ENCODE measurements around the gene PTPRG.

PTPRG gene

DNA sequence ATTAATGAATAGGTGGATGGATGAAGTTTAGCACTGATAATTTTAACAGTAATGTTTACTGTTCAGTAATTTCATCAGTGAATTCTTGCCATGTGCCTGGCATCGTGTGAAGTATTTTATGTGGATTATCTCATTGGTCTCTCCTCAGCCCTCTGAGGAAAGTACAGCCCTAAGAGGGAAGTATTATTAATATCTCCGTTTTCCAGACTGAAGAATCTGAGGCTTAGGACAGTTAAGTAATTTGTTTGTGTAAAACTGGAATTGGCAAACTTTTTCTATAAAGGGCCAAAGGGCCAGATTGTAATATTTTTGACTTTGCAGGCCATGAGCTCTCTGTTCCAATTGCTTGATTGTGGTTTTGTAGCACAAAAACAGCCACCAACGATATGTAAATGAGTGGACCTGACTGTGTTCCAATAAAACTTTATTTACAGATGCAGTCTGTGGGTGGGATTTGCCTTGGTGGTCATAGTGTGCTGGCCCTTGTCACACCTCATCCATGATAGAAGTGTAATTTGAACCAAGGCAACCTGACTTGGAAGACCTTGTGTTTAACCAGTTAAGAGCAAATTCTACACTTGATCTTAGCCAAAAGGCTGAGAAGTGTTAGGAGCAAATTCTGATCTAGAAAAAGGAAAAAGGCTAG, 556.7 kb downstream of the PTPRG start:
- no peak for DNase-seq (ENCODE audit: low read depth)

DNA sequence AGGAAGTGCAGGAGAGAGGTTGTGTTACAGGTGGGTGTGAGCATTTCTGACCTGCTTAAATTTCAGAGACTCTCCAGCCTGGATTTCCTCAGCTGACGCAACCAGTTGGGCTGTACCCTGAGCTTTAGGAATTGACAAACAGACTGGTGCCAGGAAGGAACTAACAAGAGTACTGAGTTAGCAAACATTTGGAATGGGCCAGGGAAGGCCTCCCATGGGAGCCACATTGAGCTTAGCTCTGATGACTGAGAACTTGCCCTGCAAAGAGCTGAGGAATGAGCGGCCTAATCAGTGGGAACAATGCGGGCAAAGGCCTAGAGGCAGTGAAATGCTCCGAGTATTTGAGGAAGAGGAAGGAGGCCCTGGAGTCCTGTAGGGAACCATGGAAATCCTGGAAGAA, 557.8 kb downstream of the PTPRG start:
- DNase-seq (ENCODE audit: low read depth), result no peak

DNA sequence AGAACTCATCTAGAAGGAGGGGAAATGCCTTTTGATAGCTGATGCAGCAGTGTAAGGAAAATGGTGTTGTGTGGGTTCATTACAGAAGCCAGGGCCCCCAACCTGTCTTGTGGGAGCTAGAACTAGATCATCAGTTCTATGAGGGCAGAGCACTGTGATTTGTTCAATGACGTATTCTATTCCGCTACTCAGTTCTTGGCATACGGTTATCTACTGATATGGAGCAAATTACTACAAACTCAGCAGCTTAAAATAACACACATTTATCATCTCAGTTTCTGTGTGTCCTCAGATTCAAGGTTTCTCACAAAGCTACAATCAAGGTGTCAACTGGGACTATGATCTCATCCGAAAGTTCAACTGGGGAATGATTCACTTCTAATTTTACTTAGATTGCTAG, 561.4 kb downstream of the PTPRG start:
- no peak for DNase-seq (ENCODE audit: low read depth)

DNA sequence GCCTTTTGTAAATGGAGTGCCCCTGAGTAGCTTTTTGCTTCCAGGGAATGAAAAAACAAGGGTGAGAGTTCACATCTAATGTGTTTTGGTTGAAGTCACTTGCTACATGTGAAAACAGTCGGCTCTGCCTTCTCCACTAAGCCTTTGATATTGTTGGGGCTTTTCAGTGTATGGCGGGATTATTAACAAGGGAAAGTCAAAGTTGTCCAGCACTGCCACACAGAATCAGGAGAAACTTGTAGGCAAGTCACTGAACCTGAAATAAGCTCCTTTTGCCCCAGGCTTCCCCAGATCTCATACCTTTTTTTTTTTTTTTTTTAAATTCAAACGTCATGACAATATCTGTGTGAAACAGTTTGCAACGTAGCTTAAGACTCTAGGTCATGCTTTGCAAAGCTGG, 564.0 kb downstream of the PTPRG start:
- DNase-seq (ENCODE audit: low read depth), result no peak

DNA sequence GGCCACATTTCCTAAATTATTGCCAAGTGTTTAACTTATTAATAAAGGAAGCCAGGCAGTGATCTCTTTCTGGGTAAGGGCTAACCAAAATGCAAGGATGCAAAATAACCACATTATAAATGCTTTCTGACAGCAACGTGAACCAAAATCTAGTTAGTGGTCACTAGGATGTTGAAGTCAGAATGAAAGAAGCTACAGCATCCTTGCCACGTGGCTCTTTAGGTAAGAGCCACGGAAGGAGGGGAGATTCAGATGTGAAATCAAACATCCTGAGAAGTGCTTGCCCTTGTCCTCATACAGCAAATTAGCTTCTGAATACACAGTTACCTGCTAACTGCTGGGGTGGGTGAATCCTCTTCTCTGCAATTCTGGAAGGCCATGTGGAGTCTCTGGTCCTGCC, 565.7 kb downstream of the PTPRG start:
- DNase-seq (ENCODE audit: low read depth), result no peak

DNA sequence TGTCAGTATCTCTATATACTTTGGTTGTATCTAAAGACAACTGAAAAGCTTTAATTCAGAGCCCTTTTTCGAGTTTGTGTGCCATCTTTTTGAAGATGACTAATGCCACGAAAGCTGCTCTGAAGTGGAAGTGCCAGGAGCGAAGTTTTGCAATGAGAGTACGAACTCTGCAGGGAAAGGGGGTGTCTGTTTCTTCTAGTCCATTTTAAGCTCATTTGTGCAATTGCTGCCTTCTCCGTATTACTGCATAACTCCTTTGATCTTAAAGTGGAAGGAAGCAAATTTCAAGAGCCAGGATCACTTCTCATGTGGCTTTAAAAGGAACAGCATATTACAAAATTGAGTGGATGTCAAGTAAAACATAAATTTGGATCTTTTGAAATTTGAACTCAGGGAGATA, 566.7 kb downstream of the PTPRG start:
- no peak for DNase-seq (ENCODE audit: low read depth)

DNA sequence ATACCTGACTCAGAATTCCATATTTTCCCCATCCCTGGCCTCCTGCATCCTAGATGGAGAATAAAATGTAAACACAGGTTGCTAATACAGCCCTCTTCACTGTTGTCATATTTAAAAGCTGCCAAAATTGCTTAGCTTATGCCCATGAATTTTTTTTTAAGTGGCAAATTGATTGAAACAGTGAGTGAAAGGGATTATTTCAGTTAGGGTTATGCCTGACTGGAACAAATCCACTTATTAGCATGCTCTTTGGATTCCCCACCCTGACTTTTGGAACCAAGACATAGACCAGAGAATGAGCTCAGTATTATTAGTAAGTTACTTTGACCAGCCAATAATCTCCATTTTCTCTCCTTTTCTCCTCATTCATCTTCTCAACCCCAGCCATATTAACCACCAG, 567.3 kb downstream of the PTPRG start:
- DNase-seq (ENCODE audit: low read depth), result no peak

DNA sequence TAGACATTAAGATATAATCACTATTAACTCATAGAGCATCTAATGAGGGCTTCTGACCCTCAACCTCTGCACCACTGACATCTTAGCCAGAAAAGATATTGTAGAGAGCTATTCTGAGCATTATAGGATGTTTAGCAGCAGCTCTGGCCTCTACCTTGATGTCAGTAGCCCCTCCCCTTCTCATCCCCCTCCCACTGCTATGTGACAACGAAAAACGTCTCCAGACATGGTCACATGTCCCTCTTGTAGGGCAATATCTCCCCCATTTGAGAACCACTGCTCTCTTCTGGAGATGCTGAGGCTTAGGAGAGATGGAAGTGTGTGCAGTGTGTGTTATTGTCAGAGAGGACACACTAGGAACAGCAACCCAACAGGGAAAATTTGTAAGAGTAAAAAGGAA, 569.7 kb downstream of the PTPRG start:
- DNase-seq (ENCODE audit: low read depth), result no peak

DNA sequence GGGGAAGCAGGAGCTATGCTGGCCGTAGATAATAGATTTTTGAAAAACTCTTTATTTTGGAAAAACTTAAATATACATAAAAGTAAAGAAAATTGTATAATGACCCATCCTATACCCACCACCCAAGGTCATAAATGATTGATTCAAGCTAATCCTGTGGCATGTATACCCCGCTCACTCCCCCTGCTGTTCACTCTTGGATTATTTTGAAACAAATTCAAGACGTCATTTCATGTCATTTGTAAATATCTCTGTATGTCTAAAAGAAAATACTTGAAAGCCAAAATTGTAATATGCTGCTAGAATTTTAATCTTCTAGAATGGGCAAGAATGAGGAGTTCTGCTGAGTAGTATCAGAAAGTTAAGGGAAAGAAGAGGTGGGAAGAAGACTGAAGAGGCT, 570.2 kb downstream of the PTPRG start:
- DNase-seq (ENCODE audit: low read depth), result no peak

DNA sequence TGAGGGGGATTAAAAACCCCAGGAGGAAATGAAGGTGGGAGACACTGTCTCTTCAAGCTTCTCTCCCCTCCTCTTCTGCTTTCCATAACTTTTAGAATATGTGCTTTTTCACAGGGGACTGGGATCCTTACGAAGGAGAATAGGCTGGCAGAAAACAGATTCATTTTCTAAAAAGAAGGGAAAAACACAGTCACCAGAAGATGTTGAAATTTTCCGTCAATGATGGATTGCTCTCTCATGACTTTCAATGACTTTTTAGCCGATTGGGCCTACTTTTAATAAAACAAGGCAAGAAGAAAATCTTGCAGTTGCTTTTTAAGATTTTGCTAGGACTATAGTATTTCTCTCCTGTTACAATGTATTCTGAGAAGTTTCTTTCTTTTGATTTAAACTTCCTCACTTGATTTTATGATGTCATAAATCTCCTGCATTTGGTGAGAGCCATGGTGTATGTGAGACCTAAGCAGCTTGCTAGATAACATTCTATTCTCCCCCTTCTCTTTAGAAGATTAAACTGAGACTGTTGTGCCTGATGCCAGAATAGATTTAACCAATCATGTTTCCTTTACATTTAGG, 570.7 kb downstream of the PTPRG start:
- no peak for DNase-seq (ENCODE audit: low read depth)

DNA sequence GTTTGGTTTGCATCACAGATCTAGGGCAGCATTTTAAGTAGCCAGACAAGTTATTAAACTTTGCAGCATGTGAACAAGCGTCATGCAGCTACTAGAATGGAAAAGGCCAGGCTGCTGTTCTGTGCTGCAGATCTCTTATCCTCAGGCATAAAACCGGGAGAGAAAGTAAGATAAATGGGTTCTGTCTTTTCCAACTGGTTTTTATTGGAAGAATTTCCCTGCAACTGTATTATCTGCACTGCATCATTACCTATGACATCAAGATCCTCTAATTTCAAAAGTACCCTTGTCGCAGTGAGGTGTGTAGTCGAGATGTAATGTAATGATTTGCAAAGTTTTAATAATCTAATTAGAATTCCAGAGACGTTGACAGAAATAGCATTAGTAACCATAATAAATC, 571.6 kb downstream of the PTPRG start:
- no peak for DNase-seq (ENCODE audit: low read depth)

DNA sequence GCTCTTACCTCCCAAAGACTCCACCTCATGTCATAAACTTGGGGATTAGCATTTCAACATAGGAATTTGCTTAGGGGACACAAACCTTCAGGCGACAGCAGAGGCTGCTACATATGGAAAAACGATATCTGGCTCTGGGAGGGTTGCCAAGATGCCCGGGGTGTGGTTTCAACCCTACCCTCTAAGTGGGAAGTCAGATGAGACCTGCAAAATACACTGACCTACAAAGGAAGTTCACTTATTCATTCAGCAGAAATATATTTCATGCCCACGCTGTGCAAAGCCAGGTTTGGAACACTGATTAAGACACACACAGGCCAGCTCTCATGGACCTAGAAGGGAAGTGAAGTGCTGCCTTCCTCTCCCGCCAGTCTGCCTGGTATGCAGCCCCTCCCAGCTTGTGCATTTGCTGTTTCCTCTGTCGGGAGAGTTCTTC, 572.7 kb downstream of the PTPRG start:
- no peak for DNase-seq (ENCODE audit: low read depth)

DNA sequence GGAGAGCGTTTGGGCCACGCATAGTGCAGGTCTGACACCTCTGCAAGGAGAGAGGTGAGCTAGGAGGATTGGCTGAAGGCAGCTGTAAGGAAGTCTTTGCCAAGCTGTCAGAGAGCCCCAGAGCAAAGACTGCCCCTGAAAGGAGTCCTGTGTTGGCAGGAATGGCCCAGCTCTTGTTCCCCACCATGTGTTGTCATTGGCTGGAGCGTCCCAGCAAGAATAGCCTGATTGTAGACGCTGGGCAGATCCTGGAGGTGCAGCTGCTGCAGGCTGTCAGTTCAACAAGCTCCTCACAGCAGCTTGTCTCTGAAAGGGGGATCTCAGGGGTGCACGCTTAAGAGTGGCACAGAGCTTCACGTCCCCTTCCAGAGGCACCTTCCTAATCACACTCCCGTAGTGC, 574.4 kb downstream of the PTPRG start:
- DNase-seq (ENCODE audit: low read depth), result no peak

DNA sequence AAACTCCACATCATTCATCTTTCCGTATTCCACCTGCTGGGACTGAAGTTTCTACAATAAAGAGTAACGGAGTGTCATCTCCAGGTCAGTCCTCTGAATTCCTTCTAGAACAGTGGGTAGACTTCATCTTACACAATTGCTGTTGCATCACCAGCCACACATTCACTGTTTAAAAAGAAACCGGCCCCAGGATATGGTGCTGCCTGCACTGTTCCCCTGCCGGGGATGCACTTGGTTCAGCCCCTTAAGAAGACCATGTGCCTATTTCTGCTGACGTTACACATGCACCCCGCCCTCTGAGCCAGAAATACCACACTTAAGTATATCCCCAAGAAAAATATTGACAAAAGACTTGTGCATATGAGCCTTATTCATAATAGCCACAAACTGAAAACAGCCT, 578.6 kb downstream of the PTPRG start:
- DNase-seq (ENCODE audit: low read depth), result no peak

DNA sequence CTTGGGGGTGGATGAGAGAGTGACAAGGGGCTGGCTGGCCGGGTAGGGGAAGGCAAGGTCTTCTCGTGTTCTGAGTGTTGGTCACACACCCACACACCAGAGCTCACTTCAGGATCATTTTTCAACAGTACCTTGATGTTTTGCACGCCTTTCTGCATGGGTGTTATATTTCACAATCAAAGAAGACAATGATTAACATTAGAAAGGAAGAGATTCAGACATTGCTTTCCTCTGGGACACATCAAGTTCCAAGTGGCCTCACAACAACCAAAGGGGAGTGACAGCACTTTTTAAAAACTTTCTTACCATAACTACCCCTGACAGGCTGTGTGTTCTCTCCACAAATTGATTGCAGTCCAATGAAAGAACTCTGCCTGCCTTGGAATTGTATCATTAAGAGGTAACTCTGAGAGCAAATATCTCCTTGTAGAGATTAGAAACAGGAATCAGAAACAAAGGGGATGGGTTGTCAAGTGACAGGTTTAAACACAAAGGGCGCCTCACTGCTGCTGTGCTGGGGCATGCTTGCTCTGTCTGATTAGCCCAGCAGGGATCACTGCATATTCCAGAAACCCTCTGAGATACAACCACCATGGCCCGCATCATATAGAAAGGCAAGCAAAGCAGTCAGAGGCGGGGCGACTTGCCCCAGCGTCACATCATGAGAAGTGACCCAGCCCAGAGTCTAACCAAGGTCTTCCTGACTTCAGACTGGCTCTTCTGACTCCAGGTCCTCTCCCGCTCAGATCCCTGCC, 581.1 kb downstream of the PTPRG start:
- no peak for DNase-seq (ENCODE audit: low read depth)

DNA sequence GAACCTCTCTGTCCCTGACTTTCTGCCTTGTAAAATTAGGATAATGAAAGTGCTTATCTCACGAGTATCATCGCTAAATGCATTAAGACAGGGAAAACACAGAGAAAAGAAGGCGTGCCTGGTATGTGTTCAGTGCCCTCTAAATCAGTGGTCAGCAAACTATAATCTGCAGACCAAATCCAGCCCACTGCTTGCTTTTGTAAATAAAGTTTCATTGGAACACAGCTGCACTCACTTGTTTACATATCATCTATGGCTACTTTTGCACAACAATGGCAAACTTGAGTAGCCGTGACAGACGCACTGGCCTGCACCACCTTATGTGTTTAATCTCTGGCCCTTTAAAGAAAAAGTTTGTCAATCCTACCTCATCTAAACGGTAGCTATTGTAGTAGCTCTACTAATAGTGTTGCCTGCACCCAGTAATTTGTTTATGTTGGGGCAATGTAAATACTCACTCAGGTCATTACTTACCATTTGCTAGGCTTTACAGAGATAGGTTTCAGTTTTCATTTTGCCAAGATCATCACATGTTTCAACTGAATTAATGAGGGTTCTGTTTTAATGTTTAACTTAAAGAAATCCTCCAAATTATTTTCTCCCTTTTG, 582.6 kb downstream of the PTPRG start:
- DNase-seq (ENCODE audit: low read depth), result no peak

DNA sequence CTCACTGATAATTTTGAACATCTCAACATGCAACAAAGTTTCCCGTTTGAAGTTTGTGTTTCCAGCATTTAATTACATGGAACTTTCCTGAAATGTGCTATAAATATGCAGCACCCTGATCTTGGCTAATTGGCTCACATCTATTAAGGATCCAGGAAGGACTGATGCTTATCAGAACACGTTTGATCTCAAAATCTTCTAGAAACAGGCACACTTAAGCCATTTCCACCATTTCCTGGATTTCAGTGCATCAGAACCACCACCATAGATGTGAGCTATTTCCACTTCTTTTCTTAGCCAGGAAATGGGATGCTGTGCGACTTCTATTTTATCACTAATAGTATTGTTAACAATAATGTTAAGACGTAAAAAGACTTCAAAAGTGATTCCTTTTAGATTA, 583.1 kb downstream of the PTPRG start:
- DNase-seq (ENCODE audit: low read depth), result no peak

DNA sequence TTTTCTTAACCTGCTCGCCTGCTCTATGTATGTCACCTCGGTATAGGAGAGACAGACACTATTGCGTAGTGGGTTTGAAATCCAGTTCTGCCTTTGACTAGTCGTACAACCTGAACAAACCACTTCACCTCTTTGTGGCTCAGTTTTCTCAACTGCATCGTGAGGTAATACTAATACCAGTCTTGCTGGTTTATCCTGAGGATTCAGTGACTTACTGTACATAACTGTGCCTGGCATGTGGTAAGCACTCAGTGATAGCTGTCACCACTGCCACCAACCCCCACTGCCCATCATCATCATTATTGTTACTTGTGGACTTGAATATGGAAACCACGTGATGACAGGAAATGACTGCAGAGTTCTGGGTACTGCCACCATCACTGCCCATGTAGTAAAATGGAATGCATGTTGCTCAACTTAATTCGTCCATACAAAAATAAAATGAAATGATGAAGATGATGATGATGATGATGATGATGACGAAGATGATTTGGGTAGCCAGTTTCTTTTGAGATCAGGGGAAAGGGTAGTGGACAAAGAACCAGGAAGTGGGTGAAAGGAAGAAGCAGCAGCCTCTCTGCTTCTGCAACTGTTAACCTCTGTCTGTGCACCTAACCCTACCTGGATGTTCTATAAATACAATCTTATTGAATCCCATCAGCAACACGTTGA, 583.9 kb downstream of the PTPRG start:
- no peak for DNase-seq (ENCODE audit: low read depth)

DNA sequence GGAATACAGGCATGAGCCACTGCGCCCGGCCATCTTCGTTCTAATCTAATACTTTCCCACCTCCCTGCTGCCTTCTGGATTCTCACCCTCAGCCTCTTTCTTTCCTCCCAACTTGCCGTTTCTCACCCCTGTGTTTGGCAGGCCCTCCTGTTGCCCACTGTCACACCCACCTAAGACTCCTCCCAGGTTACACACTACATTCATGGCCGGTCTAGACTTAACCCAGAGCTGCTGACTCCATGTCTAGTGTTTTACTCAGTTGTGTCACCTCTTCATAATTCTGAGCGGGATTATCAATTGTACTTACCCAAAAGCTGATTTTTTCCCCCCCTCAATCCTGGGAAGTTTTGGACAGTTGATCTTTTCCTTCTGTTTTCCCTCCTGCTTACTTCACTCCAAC, 588.2 kb downstream of the PTPRG start:
- DNase-seq (ENCODE audit: low read depth), result no peak

DNA sequence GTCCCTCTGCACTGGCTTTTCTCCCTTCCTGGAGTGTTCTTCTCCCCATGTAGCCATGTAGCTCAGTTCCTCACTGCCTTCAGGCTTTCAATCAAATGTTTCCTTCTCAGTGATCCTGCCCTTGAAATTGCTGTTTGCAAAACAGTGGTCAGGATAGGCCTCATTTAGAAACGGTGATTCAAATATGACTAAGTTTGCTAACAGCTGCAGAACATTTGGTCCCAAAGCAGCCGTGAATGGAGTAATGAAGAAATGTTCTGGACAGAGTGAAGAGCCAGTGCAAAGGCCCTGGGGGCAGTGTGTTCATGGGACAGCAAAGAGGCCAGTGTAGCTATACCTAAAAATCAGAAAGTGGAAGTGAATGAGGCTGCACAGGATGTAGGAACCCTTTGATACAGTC, 588.6 kb downstream of the PTPRG start:
- no peak for DNase-seq (ENCODE audit: low read depth)

DNA sequence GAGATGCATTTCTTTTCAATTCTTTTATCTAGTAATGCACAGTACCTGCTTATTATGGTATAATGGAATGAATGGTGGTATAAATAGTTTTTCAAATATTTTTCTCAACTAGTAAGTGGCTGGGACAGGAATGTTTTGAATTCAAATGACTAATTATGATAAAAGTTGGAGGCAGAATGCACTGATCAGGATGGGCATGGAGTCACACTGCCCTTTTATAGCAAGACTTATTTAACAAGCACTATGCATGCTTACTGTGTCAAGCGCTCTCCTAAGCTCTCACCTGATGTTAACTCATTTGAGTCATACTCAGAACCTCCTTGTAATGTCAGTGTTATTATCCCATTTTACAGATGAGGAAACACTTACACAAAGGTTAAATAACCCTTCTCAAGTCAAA, 590.2 kb downstream of the PTPRG start:
- no peak for DNase-seq (ENCODE audit: low read depth)

DNA sequence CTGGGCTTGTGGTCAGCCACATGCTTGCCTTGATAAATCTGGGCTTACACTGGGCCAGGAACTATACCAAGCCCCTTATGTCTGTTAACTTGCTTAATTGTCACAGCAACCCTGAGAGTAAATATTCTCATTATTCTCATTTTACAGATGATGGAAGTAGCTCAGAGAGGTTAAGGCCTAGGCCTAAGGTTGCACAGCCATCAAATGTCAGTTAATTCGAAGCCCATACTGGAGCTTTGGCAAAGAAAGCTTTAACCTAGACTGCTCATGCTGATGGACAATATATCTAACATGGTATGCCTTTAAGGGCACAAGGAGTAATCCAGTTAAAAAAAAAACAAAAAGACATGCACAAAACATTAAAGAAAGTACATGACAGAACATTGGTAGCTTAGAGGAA, 591.9 kb downstream of the PTPRG start:
- DNase-seq (ENCODE audit: low read depth), result no peak
